ENCODE results near the gene NPIPB12. TPM values are rescaled to one million over a fixed set of nuclear protein-coding genes. Genes with fewer than 3 reads are reported as not detected.
"Not testable (repeated sequence)": the region's sequence is repeated elsewhere in the genome, so short reads cannot be mapped to it uniquely, and the experiment has no call there.

NPIPB12 gene
- total and polyA plus RNA-seq, 2 of the 8 experiments (the other 6 are each of a cell fraction or from before 2014, with no cell fraction given) = 43.6 to 50.9 TPM

DNA sequence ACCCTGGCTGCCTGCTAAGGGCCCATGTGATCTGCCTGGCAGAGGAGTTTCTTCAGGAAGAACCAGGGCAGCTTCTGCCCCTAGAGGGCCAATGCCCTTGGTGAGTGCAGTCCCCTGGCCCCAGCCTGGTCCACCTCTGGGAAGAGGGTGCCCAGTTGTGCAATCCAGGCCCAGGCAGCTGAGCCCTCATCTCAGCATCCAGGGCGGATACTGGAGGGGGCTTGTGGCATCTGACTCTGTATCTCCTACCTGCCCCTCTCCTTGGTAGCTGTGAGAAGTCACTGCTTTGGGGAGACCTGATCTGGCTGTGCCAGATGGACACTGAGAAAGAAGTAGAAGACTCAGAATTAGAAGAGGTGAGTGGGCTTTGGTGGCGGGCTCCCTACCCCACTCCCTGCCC is 48.5 kb downstream of the NPIPB12 start:
- H2AFZ ChIP-seq (ENCODE audit: low read length); H3K9ac ChIP-seq (replicated peaks in 1 of 4; ENCODE audit: extremely low read depth in 1 of 4, low read depth in 3 of 4, low read length in 3 of 4); H3K4me2 ChIP-seq (ENCODE audit: insufficient read depth in 1 of 2, low read depth in 2 of 2, low read length in 2 of 2); H3K27ac ChIP-seq (ENCODE audit: low read depth, low read length); H3K36me3 ChIP-seq (ENCODE audit: control insufficient read depth in 2 of 4, insufficient read depth in 4 of 4, low read length in 3 of 4); H3K18ac ChIP-seq (ENCODE audit: extremely low read depth, low read length); H3K4ac ChIP-seq (replicated peaks; ENCODE audit: insufficient read length, low read depth, low read length); H2BK12ac ChIP-seq (ENCODE audit: low read depth, low read length); H3K9me3 ChIP-seq (ENCODE audit: insufficient read depth in 2 of 2, low read depth in 1 of 2, low read length in 1 of 2); H2BK5ac ChIP-seq (ENCODE audit: low read depth, low read length); H3K79me1 ChIP-seq (ENCODE audit: low read depth, low read length); H2BK15ac ChIP-seq (ENCODE audit: low read length); H3K79me2 ChIP-seq (ENCODE audit: control insufficient read depth in 1 of 2, insufficient read depth in 2 of 2, low read length in 2 of 2); H3K56ac ChIP-seq (replicated peaks; ENCODE audit: insufficient read length, low read depth, low read length); DNase-seq (ENCODE audit: low read depth in 1 of 2, low spot score in 2 of 2); H4K5ac ChIP-seq (ENCODE audit: insufficient read length, low read depth, low read length); H4K20me1 ChIP-seq (replicated peaks in 1 of 2; ENCODE audit: control insufficient read depth in 1 of 2, insufficient read depth in 2 of 2, low read length in 2 of 2); H3K27me3 ChIP-seq (replicated peaks in 1 of 4; ENCODE audit: control insufficient read depth in 3 of 4, extremely low read depth in 1 of 4, insufficient read depth in 3 of 4, low read length in 3 of 4); H3K23me2 ChIP-seq (ENCODE audit: low read depth, low read length); H3K4me1 ChIP-seq (replicated peaks in 1 of 4; ENCODE audit: control insufficient read depth in 3 of 4, insufficient read depth in 4 of 4, low read length in 3 of 4); H2AK5ac ChIP-seq (ENCODE audit: low read depth, low read length); CTCF ChIA-PET (ENCODE audit: partially characterized antibody); H3K14ac ChIP-seq (ENCODE audit: insufficient read length); H4K91ac ChIP-seq (replicated peaks; ENCODE audit: insufficient read length, low read length); H2BK20ac ChIP-seq (ENCODE audit: low read length); H4K8ac ChIP-seq (ENCODE audit: extremely low read depth, insufficient read depth, low read length); H3K4me3 ChIP-seq (ENCODE audit: extremely low read depth in 1 of 4, insufficient read depth in 2 of 4, low read depth in 3 of 4, low read length in 4 of 4); FAIRE-seq; H3K23ac ChIP-seq (ENCODE audit: insufficient read length); H2BK120ac ChIP-seq (replicated peaks; ENCODE audit: low read depth, low read length); POLR2A ChIA-PET (ENCODE audit: partially characterized antibody): not testable (repeated sequence)
- 93% methylated on average over 1 of the region's 2 CpGs; no CpG with 5 or more reads in 1 of the 2 experiments for WGBS, 2 experiments (ENCODE audit: extremely low coverage in 1 of 2, insufficient coverage in 1 of 2, insufficient read length in 1 of 2, insufficient replicate concordance in 2 of 2, low coverage in 1 of 2, low lambda C conversion rate in 2 of 2, missing lambda C conversion rate in 1 of 2)

DNA sequence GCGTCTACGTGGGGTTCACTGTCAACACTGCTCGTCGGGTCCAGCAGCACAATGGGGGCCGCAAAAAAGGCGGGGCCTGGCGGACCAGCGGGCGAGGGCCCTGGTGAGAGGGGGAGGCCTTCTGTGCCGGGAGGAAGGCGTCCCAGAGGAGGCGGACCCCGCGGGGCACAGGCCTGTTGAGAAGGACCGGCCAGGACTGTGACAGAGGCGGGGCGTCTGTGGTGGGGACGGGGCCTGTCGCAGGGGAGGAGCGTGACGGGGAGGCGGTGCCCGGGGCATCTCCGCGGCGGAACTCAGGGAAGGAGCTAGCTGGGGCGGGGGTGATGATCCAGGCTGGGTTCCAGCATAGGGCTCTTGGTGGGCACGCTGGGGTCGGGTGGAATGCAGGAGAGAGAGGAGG is 51.4 kb downstream of the NPIPB12 start:
- H3K56ac ChIP-seq (replicated peaks; ENCODE audit: insufficient read length, low read depth, low read length) = not testable (repeated sequence)

More for the DNA sequence above, 51.4 kb downstream of the NPIPB12 start:
- H3K36me3 ChIP-seq (ENCODE audit: control insufficient read depth in 2 of 4, insufficient read depth in 4 of 4, low read length in 3 of 4); H3K18ac ChIP-seq (ENCODE audit: extremely low read depth, low read length); H3K23me2 ChIP-seq (ENCODE audit: low read depth, low read length); H4K91ac ChIP-seq (replicated peaks; ENCODE audit: insufficient read length, low read length); H4K20me1 ChIP-seq (replicated peaks in 1 of 2; ENCODE audit: control insufficient read depth in 1 of 2, insufficient read depth in 2 of 2, low read length in 2 of 2); H3K79me2 ChIP-seq (ENCODE audit: control insufficient read depth in 1 of 2, insufficient read depth in 2 of 2, low read length in 2 of 2); H3K4me2 ChIP-seq (ENCODE audit: insufficient read depth in 1 of 2, low read depth in 2 of 2, low read length in 2 of 2); H3K27me3 ChIP-seq (replicated peaks in 1 of 4; ENCODE audit: control insufficient read depth in 3 of 4, extremely low read depth in 1 of 4, insufficient read depth in 3 of 4, low read length in 3 of 4); H2BK15ac ChIP-seq (ENCODE audit: low read length); FAIRE-seq; POLR2A ChIA-PET (ENCODE audit: partially characterized antibody); H3K4ac ChIP-seq (replicated peaks; ENCODE audit: insufficient read length, low read depth, low read length); H4K5ac ChIP-seq (ENCODE audit: insufficient read length, low read depth, low read length); H2AFZ ChIP-seq (ENCODE audit: low read length); H2BK5ac ChIP-seq (ENCODE audit: low read depth, low read length); H3K4me3 ChIP-seq (ENCODE audit: extremely low read depth in 1 of 4, insufficient read depth in 2 of 4, low read depth in 3 of 4, low read length in 4 of 4); H4K8ac ChIP-seq (ENCODE audit: extremely low read depth, insufficient read depth, low read length); H2BK20ac ChIP-seq (ENCODE audit: low read length); H3K27ac ChIP-seq (ENCODE audit: low read depth, low read length); H3K14ac ChIP-seq (ENCODE audit: insufficient read length); H3K9me3 ChIP-seq (ENCODE audit: insufficient read depth in 2 of 2, low read depth in 1 of 2, low read length in 1 of 2); H3K79me1 ChIP-seq (ENCODE audit: low read depth, low read length); H3K4me1 ChIP-seq (replicated peaks in 1 of 4; ENCODE audit: control insufficient read depth in 3 of 4, insufficient read depth in 4 of 4, low read length in 3 of 4); H3K23ac ChIP-seq (ENCODE audit: insufficient read length); DNase-seq (ENCODE audit: low read depth in 1 of 2, low spot score in 2 of 2); H2AK5ac ChIP-seq (ENCODE audit: low read depth, low read length); H2BK12ac ChIP-seq (ENCODE audit: low read depth, low read length); CTCF ChIA-PET (ENCODE audit: partially characterized antibody); H3K9ac ChIP-seq (replicated peaks in 1 of 4; ENCODE audit: extremely low read depth in 1 of 4, low read depth in 3 of 4, low read length in 3 of 4); H2BK120ac ChIP-seq (replicated peaks; ENCODE audit: low read depth, low read length): not testable (repeated sequence)
- no CpG with 5 or more reads among the region's 29 CpGs for WGBS, 2 experiments (ENCODE audit: extremely low coverage in 1 of 2, insufficient coverage in 1 of 2, insufficient read length in 1 of 2, insufficient replicate concordance in 2 of 2, low coverage in 1 of 2, low lambda C conversion rate in 2 of 2, missing lambda C conversion rate in 1 of 2)
